Loucy (cell line): Measurements from ENCODE around the gene SCFD2.

Source experiments
- H2AFZ ChIP-seq: fragments of 200-600 bp; sonication (generic); 2 replicates; pipeline ENCODE4 v1.6.0; 2016; ENCODE audit warnings: antibody characterized with exemption, mild to moderate bottlenecking, low read length, moderate library complexity
- H3F3A ChIP-seq: fragments of 200-600 bp; 2 replicates; pipeline ENCODE4 v1.6.0; 2016; ENCODE audit warnings: antibody characterized with exemption, low read depth, mild to moderate bottlenecking
- H3K27me3 ChIP-seq: fragments of 200-600 bp; sonication (generic); 2 replicates; pipeline ENCODE4 v1.6.1; 2014; ENCODE audit warnings: low read length, mild to moderate bottlenecking; ENCODE audit not compliant: insufficient read depth, poor library complexity, severe bottlenecking
- H3K36me3 ChIP-seq: fragments of 200-600 bp; sonication (generic); 2 replicates; pipeline ENCODE4 v1.6.1; 2016; ENCODE audit warnings: low read length; ENCODE audit not compliant: insufficient read depth
- H3K4me1 ChIP-seq: fragments of 200-600 bp; sonication (generic); 2 replicates; pipeline ENCODE4 v1.5.1; 2014; ENCODE audit warnings: low read length, mild to moderate bottlenecking; ENCODE audit not compliant: insufficient read depth, poor library complexity, severe bottlenecking
- H3K4me2 ChIP-seq: fragments of 200-600 bp; sonication (generic); 2 replicates; pipeline ENCODE4 v1.6.0; 2014; ENCODE audit warnings: antibody characterized with exemption, low read length, low read depth, mild to moderate bottlenecking; ENCODE audit not compliant: poor library complexity, severe bottlenecking
- H3K4me3 ChIP-seq: fragments of 200-600 bp; sonication (generic); 2 replicates; pipeline ENCODE4 v1.5.1; 2014; ENCODE audit warnings: low read length, mild to moderate bottlenecking, mixed read lengths; ENCODE audit not compliant: poor library complexity, severe bottlenecking
- H3K79me2 ChIP-seq: fragments of 200-600 bp; sonication (generic); 2 replicates; pipeline ENCODE4 v1.6.1; 2014; ENCODE audit warnings: low read length; ENCODE audit not compliant: insufficient read depth
- H3K9ac ChIP-seq: fragments of 200-600 bp; sonication (generic); 2 replicates; pipeline ENCODE4 v1.6.0; 2014; ENCODE audit warnings: mild to moderate bottlenecking, low read depth, low read length, moderate library complexity; ENCODE audit not compliant: poor library complexity, severe bottlenecking
- H3K9me2 ChIP-seq: fragments of 200-600 bp; sonication (generic); replicated peaks from 2 replicates; pipeline ENCODE4 v1.6.1; 2016; ENCODE audit warnings: low read depth, low read length, mixed read lengths
- H3K9me3 ChIP-seq: fragments of 200-600 bp; sonication (generic); 2 replicates; pipeline ENCODE4 v1.6.1; 2014; ENCODE audit warnings: mild to moderate bottlenecking, antibody characterized with exemption, low read length, low read depth; ENCODE audit not compliant: insufficient read depth
- H4K20me1 ChIP-seq: fragments of 200-600 bp; sonication (generic); 2 replicates; pipeline ENCODE4 v1.6.0; 2014; ENCODE audit warnings: antibody characterized with exemption, low read length, mild to moderate bottlenecking; ENCODE audit not compliant: insufficient read depth, poor library complexity, severe bottlenecking
- EZH2phosphoT487 ChIP-seq: fragments of 200-600 bp; IDR thresholded peaks from 2 replicates; pipeline ENCODE4 v1.6.1; 2018; ENCODE audit warnings: antibody characterized with exemption, mild to moderate bottlenecking, moderate library complexity, borderline replicate concordance
- TF ChIP-seq, protein P1 (sequence below): fragments of 200-600 bp; sonication (generic); conservative IDR thresholded peaks from 2 replicates; pipeline ENCODE4 v1.5.1; 2014; ENCODE audit warnings: mild to moderate bottlenecking, antibody characterized with exemption, low read length

The SCFD2 gene

DNA sequence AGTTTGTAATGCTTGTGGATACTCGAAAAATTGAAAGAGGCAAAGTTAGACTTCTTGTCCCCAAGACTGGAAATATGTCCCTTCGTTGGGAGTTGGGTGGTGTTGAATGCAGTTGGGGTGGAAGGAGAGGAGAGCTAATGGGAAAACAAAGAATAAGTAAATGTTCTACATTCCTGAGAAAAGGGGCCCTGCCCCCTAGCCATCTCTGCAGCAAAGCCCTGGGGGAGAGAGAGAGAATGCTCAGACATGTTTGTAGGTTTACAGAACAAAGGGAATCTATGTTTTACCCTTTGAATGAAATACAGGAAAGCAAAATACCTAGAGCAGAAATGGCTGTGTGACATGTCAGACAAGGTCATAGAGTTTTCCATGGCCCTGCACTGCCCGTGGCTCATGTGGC is 415.6 kb downstream of the SCFD2 start:
- H3K79me2 ChIP-seq = no peaks in the 10 kb centered on the region
- no peaks in the 10 kb centered on the region for H3K9me2 ChIP-seq
- no peaks in the 10 kb centered on the region for H3K27me3 ChIP-seq
- no peaks in the 10 kb centered on the region for H3K36me3 ChIP-seq
- H3K9me3 ChIP-seq = no peaks in the 10 kb centered on the region
- no peak overlapping the region for H2AFZ ChIP-seq
- TF ChIP-seq, protein P1, sequence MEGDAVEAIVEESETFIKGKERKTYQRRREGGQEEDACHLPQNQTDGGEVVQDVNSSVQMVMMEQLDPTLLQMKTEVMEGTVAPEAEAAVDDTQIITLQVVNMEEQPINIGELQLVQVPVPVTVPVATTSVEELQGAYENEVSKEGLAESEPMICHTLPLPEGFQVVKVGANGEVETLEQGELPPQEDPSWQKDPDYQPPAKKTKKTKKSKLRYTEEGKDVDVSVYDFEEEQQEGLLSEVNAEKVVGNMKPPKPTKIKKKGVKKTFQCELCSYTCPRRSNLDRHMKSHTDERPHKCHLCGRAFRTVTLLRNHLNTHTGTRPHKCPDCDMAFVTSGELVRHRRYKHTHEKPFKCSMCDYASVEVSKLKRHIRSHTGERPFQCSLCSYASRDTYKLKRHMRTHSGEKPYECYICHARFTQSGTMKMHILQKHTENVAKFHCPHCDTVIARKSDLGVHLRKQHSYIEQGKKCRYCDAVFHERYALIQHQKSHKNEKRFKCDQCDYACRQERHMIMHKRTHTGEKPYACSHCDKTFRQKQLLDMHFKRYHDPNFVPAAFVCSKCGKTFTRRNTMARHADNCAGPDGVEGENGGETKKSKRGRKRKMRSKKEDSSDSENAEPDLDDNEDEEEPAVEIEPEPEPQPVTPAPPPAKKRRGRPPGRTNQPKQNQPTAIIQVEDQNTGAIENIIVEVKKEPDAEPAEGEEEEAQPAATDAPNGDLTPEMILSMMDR = no peak
- TF ChIP-seq EZH2phosphoT487 = no peak
- no peak overlapping the region for H3K4me2 ChIP-seq
- H4K20me1 ChIP-seq = no peaks in the 10 kb centered on the region
- H3K4me1 ChIP-seq = no peaks in the 10 kb centered on the region
- H3K4me3 ChIP-seq = no peak overlapping the region
- no peak overlapping the region for H3K9ac ChIP-seq
- H3F3A ChIP-seq = no peaks in the 10 kb centered on the region

DNA sequence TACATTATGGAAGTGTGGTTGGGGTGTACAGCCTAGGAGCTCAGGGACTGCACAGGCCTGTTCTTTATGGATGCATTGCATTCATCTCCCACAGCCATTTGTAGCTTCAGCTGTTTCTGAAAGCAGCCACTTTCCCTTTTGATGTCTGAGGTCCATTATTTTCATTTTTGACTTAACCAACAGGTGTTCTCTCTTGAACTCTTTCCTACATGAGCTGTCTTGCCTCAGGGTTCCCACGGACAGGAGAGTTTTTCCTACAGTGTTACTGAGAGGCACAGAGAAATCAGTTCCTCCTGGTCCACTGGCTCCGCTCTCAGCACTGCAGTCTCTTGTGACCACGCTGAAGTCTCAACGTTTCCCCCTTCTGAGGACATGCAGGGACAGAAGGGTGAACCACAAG is 416.5 kb downstream of the SCFD2 start:
- no peaks in the 10 kb centered on the region for H3K9me2 ChIP-seq
- no peaks in the 10 kb centered on the region for H3K27me3 ChIP-seq
- H3K36me3 ChIP-seq = no peaks in the 10 kb centered on the region
- TF ChIP-seq, protein P1 = no peak
- no peak for TF ChIP-seq EZH2phosphoT487
- H3K79me2 ChIP-seq = no peaks in the 10 kb centered on the region
- H3K4me3 ChIP-seq = no peak overlapping the region
- H3K4me2 ChIP-seq = no peak overlapping the region
- no peaks in the 10 kb centered on the region for H4K20me1 ChIP-seq
- H3F3A ChIP-seq = no peaks in the 10 kb centered on the region
- H3K9ac ChIP-seq = no peak overlapping the region
- H3K9me3 ChIP-seq = no peaks in the 10 kb centered on the region
- H3K4me1 ChIP-seq = no peaks in the 10 kb centered on the region
- no peak overlapping the region for H2AFZ ChIP-seq

DNA sequence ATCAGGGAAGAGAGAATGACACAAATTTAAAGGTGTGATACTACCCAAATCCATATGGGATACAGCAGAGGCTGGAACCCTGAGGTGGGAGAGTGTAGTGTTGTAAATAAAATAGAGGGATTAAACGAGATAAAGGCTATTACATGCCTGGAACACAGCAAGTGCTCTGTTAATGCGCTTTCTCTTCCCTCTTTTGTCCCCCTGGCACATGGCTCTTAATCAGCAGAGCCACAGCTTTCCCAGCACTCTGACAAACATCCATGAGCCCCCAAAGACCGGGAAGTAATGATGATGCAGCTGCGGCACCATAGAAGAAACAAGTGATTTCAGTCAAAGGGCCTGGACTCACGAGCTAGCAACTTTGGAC is 417.8 kb downstream of the SCFD2 start:
- Histone ChIP-seq H4K20me1 (no peaks in the 10 kb centered on the region), H3K36me3 (no peaks in the 10 kb centered on the region), H3K4me1 (no peaks in the 10 kb centered on the region), H2AFZ (no peak overlapping the region), H3K9ac (no peak overlapping the region), H3F3A (no peaks in the 10 kb centered on the region), H3K79me2 (no peaks in the 10 kb centered on the region), H3K27me3 (no peaks in the 10 kb centered on the region), H3K9me2 (no peaks in the 10 kb centered on the region), H3K9me3 (no peaks in the 10 kb centered on the region), H3K4me3 (no peak overlapping the region), H3K4me2 (no peak overlapping the region)
- TF ChIP-seq EZH2phosphoT487 = no peak
- TF ChIP-seq, protein P1 = no peak
